Measurements from ENCODE around the gene CDH22. TPM values are rescaled to one million over a fixed set of nuclear protein-coding genes. Genes with fewer than 3 reads are reported as not detected.

The CDH22 gene
- total RNA-seq, 3 donors from 2014 or later (not counting 1 experiment from before 2014, with no cell fraction given), result not detected

DNA sequence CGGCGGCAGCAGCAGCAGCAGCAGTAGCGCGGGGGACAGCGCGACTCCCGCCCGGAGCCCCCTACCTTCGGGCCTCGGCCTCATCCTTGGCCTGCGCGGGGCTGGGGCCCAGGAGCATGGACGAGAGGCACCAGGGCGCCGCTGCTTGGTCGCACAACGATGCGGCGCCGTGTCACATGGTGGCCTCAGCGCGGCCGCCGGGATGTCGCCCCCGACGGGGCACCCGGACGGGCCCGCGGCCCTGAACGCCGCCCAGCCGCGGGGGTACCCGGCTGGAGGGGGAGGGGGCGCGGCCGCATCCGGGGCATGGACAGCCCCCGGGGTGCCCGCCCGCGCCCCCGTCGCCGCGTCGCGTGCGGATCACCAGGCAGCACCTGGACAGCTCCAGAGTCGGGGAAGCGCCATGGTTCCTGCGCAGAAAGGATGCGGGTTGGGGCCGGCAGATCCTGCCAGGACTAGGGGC is 57.1 kb downstream of the CDH22 start:
- ATAC-seq (no peak), DNase-seq (no peak)
- 3% methylated on average over 56 of the region's 56 CpGs for WGBS (ENCODE audit: insufficient coverage)
- intact Hi-C loops (cut with micrococcal nuclease), result no loop called here
- TF ChIP-seq, protein P1, sequence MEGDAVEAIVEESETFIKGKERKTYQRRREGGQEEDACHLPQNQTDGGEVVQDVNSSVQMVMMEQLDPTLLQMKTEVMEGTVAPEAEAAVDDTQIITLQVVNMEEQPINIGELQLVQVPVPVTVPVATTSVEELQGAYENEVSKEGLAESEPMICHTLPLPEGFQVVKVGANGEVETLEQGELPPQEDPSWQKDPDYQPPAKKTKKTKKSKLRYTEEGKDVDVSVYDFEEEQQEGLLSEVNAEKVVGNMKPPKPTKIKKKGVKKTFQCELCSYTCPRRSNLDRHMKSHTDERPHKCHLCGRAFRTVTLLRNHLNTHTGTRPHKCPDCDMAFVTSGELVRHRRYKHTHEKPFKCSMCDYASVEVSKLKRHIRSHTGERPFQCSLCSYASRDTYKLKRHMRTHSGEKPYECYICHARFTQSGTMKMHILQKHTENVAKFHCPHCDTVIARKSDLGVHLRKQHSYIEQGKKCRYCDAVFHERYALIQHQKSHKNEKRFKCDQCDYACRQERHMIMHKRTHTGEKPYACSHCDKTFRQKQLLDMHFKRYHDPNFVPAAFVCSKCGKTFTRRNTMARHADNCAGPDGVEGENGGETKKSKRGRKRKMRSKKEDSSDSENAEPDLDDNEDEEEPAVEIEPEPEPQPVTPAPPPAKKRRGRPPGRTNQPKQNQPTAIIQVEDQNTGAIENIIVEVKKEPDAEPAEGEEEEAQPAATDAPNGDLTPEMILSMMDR (IDR thresholded peaks at IDR 0.05), result no peak
- H3K36me3 Mint-ChIP-seq, result no peaks in the 10 kb centered on the region
- Histone ChIP-seq H3K27me3 (ENCODE audit: control insufficient read depth, insufficient read depth, low read length) (peaks cover 13% of the 10 kb centered on the region), H3K4me3 (ENCODE audit: low read length) (no peak overlapping the region), H3K36me3 (ENCODE audit: control insufficient read depth, insufficient read depth, low read length) (no peaks in the 10 kb centered on the region), H3K27ac (ENCODE audit: low read length) (no peak overlapping the region), H3K4me1 (ENCODE audit: control insufficient read depth, insufficient read depth, low read length) (peaks cover 7% of the 10 kb centered on the region), H3K9me3 (ENCODE audit: control insufficient read depth, insufficient read depth, low read length) (no peaks in the 10 kb centered on the region)
- H3K9me3 Mint-ChIP-seq, result no peaks in the 10 kb centered on the region
- H3K4me3 Mint-ChIP-seq, result no peak overlapping the region
- peaks cover 5 to 7% of the 10 kb centered on the region in 2 donors for H3K4me1 Mint-ChIP-seq
- no peak overlapping the region for H3K27ac Mint-ChIP-seq
- H3K27me3 Mint-ChIP-seq (ENCODE audit: low read depth in 2 of 2), result peaks cover 60 to 71% of the 10 kb centered on the region in 2 donors

GRCh38 chr20:46250772-46251171 is 57.5 kb downstream of the CDH22 start:
- Mint-ChIP-seq H3K36me3 (no peaks in the 10 kb centered on the region), H3K4me3 (no peak overlapping the region), H3K27me3 (ENCODE audit: low read depth in 2 of 2) (peaks cover 63 to 75% of the 10 kb centered on the region in 2 donors), H3K9me3 (no peaks in the 10 kb centered on the region), H3K4me1 (peaks cover 5 to 8% of the 10 kb centered on the region in 2 donors), H3K27ac (no peak overlapping the region)
- H3K27ac ChIP-seq (ENCODE audit: low read length), result no peak overlapping the region
- H3K4me3 ChIP-seq (ENCODE audit: low read length), result no peak overlapping the region
- no peaks in the 10 kb centered on the region for H3K36me3 ChIP-seq (ENCODE audit: control insufficient read depth, insufficient read depth, low read length)
- 5% methylated on average over 19 of the region's 19 CpGs for WGBS (ENCODE audit: insufficient coverage)
- TF ChIP-seq, protein P1 (IDR thresholded peaks at IDR 0.05), result no peak
- H3K9me3 ChIP-seq (ENCODE audit: control insufficient read depth, insufficient read depth, low read length), result no peaks in the 10 kb centered on the region
- ATAC-seq (no peak), DNase-seq (no peak)
- H3K4me1 ChIP-seq (ENCODE audit: control insufficient read depth, insufficient read depth, low read length), result peaks cover 7% of the 10 kb centered on the region
- peaks cover 13% of the 10 kb centered on the region for H3K27me3 ChIP-seq (ENCODE audit: control insufficient read depth, insufficient read depth, low read length)
- intact Hi-C loops (cut with micrococcal nuclease), result no loop called here

- TF ChIP-seq, protein P1 (IDR thresholded peaks at IDR 0.05), result no peak
- H3K27me3 Mint-ChIP-seq (ENCODE audit: low read depth in 2 of 2), result peaks cover 71 to 82% of the 10 kb centered on the region in 2 donors
- no peaks in the 10 kb centered on the region for H3K9me3 Mint-ChIP-seq
- intact Hi-C loops (cut with micrococcal nuclease), result no loop called here
- peaks cover 5 to 8% of the 10 kb centered on the region in 2 donors for H3K4me1 Mint-ChIP-seq
- no peak overlapping the region for H3K27ac ChIP-seq (ENCODE audit: low read length)
- H3K4me1 ChIP-seq (ENCODE audit: control insufficient read depth, insufficient read depth, low read length), result peaks cover 7% of the 10 kb centered on the region
- H3K4me3 ChIP-seq (ENCODE audit: low read length), result no peak overlapping the region
- no peak for DNase-seq
- 75% methylated on average over 3 of the region's 3 CpGs for WGBS (ENCODE audit: insufficient coverage)
- H3K4me3 Mint-ChIP-seq, result no peak overlapping the region
- no peaks in the 10 kb centered on the region for H3K36me3 Mint-ChIP-seq
- no peaks in the 10 kb centered on the region for H3K36me3 ChIP-seq (ENCODE audit: control insufficient read depth, insufficient read depth, low read length)
- ATAC-seq, result no peak
- H3K27me3 ChIP-seq (ENCODE audit: control insufficient read depth, insufficient read depth, low read length), result peaks cover 13% of the 10 kb centered on the region
- H3K27ac Mint-ChIP-seq, result no peak overlapping the region
- H3K9me3 ChIP-seq (ENCODE audit: control insufficient read depth, insufficient read depth, low read length), result no peaks in the 10 kb centered on the region
Measured at GRCh38 chr20:46249671-46250070, 58.6 kb downstream of the CDH22 start.

DNA sequence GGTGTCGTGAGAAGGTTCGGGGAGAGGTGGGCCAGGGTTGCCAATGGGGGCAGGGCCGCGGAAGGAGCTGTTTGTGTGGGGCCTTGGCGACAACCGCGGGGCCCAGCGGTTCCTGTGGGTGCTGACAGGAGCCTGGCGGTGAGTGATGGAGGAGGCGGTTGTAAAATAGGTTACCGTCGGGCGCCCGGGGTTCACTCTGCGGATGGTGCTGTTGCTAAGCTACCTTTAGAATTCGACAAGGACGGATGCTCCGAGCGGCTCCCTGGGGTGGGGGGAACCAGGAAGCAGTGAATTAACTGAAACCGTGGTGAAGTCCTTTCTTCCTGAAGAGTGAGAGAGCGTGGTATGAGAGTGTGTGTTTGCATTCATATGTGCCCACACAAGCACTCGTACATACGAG is 61.7 kb downstream of the CDH22 start:
- no peaks in the 10 kb centered on the region for H3K36me3 ChIP-seq (ENCODE audit: control insufficient read depth, insufficient read depth, low read length)
- H3K9me3 Mint-ChIP-seq, result no peaks in the 10 kb centered on the region
- peaks cover 54 to 56% of the 10 kb centered on the region in 2 donors for H3K27me3 Mint-ChIP-seq (ENCODE audit: low read depth in 2 of 2)
- no peak overlapping the region for H3K27ac Mint-ChIP-seq
- no peaks in the 10 kb centered on the region for H3K9me3 ChIP-seq (ENCODE audit: control insufficient read depth, insufficient read depth, low read length)
- intact Hi-C loops (cut with micrococcal nuclease), result no loop called here
- DNase-seq (peak in 1 of 2 donors; percentile 8), ATAC-seq (peak in 1 of 3 donors; percentile 52)
- H3K36me3 Mint-ChIP-seq, result no peaks in the 10 kb centered on the region
- peaks cover 5 to 8% of the 10 kb centered on the region in 2 donors for H3K4me1 Mint-ChIP-seq
- peaks cover 7% of the 10 kb centered on the region for H3K4me1 ChIP-seq (ENCODE audit: control insufficient read depth, insufficient read depth, low read length)
- TF ChIP-seq, protein P1 (IDR thresholded peaks at IDR 0.05), result no peak
- H3K27me3 ChIP-seq (ENCODE audit: control insufficient read depth, insufficient read depth, low read length), result peaks cover 10% of the 10 kb centered on the region
- no peak overlapping the region for H3K4me3 ChIP-seq (ENCODE audit: low read length)
- 3% methylated on average over 20 of the region's 23 CpGs for WGBS (ENCODE audit: insufficient coverage)
- H3K27ac ChIP-seq (ENCODE audit: low read length), result no peak overlapping the region
- H3K4me3 Mint-ChIP-seq, result no peak overlapping the region
